Activated CD4-positive, alpha-beta T cell treated with anti-CD3 and anti-CD28 coated beads for 1 hour (primary cell): Measurements from ENCODE around the gene SERPINB3.
"Not testable (repeated sequence)": the region's sequence is repeated elsewhere in the genome, so short reads cannot be mapped to it uniquely, and the experiment has no call there.

Experiments
- DNase-seq: peaks from one replicate; pipeline ENCODE4 v3.0.0-alpha.2; 2020

Gene SERPINB3

GRCh38 chr18:63644694-63645093 lies 17.0 kb downstream of the SERPINB3 start:
- not testable (repeated sequence) for DNase-seq

- not testable (repeated sequence) for DNase-seq
These were observed 17.6 kb downstream of the SERPINB3 start, which contains the start of gene SERPINB4 for GRCh38 chr18:63644142-63644541. SERPINB4 (minus strand) TSS chr18:63644256; CDS start chr18:63643577, 679 bp downstream.

- not testable (repeated sequence) for DNase-seq
These were observed 18.9 kb downstream of the SERPINB3 start for GRCh38 chr18:63642668-63643356.

GRCh38 chr18:63641157-63641680 lies 20.5 kb downstream of the SERPINB3 start:
- DNase-seq: not testable (repeated sequence)

- DNase-seq: no peak
These were observed 24.0 kb downstream of the SERPINB3 start for GRCh38 chr18:63637703-63638102.

GRCh38 chr18:63627819-63628218 lies 33.9 kb downstream of the SERPINB3 start:
- no peak for DNase-seq

- DNase-seq: no peak
These were observed 35.3 kb downstream of the SERPINB3 start for GRCh38 chr18:63626431-63626830.

GRCh38 chr18:63624863-63625262 lies 36.8 kb downstream of the SERPINB3 start:
- DNase-seq: no peak

GRCh38 chr18:63619661-63620060 lies 42.0 kb downstream of the SERPINB3 start:
- DNase-seq: no peak

- no peak for DNase-seq
These were observed 43.8 kb downstream of the SERPINB3 start for GRCh38 chr18:63617915-63618234.

GRCh38 chr18:63617049-63617914 lies 44.4 kb downstream of the SERPINB3 start:
- DNase-seq: no peak

- DNase-seq: no peak
These were observed 48.3 kb downstream of the SERPINB3 start for GRCh38 chr18:63613420-63613819.

- no peak for DNase-seq
These were observed 55.2 kb downstream of the SERPINB3 start for GRCh38 chr18:63606526-63606925.
